ENCODE measurements around the gene MELTF.

The MELTF gene

GRCh38 chr3:196990601-196991007 lies 39.0 kb downstream of the MELTF start:
- H3K9me3 ChIP-seq, result no peaks in the 10 kb centered on the region
- no peak overlapping the region for H3K27ac ChIP-seq
- H3K4me1 ChIP-seq (ENCODE audit: control insufficient read depth in 1 of 2, insufficient read depth in 1 of 2, low read depth in 1 of 2, low read length in 1 of 2), result no peaks in the 10 kb centered on the region
- no peaks in the 10 kb centered on the region for H3K36me3 ChIP-seq
- no peak overlapping the region for H3K4me3 ChIP-seq (ENCODE audit: low read depth in 1 of 2, low read length in 1 of 2)
- H3K27me3 ChIP-seq, result peaks cover under 1% of the 10 kb centered on the region
- TF ChIP-seq, protein P1, sequence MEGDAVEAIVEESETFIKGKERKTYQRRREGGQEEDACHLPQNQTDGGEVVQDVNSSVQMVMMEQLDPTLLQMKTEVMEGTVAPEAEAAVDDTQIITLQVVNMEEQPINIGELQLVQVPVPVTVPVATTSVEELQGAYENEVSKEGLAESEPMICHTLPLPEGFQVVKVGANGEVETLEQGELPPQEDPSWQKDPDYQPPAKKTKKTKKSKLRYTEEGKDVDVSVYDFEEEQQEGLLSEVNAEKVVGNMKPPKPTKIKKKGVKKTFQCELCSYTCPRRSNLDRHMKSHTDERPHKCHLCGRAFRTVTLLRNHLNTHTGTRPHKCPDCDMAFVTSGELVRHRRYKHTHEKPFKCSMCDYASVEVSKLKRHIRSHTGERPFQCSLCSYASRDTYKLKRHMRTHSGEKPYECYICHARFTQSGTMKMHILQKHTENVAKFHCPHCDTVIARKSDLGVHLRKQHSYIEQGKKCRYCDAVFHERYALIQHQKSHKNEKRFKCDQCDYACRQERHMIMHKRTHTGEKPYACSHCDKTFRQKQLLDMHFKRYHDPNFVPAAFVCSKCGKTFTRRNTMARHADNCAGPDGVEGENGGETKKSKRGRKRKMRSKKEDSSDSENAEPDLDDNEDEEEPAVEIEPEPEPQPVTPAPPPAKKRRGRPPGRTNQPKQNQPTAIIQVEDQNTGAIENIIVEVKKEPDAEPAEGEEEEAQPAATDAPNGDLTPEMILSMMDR (IDR thresholded peaks at IDR 0.05), result no peak

DNA sequence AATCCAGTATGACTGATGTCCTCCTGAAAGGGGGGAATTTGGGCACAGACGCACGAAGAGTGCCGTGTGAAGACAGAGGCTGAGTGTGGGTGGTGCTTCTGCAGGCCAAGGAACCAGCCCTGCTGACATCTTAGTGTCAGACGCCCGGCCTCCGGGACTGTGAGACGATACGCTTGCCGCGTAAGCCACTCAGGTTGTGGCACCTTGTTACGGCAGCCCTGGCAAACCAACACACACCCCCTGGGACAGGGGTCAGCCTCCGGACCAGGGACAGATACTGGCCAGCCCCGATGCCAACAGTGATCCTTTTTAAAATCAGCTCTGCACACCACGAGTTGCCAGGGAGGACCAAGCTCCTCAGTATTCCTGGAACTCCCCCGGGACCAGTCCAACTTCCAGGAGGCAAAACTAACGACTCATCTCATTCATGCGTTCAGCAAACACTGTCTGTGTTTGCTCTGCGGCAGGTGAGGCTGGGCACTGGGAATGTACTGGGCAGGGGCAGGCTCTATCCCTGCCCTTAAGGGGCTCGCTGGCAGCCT lies 39.8 kb downstream of the MELTF start:
- Histone ChIP-seq H3K36me3 (no peaks in the 10 kb centered on the region), H3K27ac (no peak overlapping the region), H3K4me3 (ENCODE audit: low read depth in 1 of 2, low read length in 1 of 2) (no peak overlapping the region), H3K27me3 (peaks cover 8% of the 10 kb centered on the region), H3K4me1 (ENCODE audit: control insufficient read depth in 1 of 2, insufficient read depth in 1 of 2, low read depth in 1 of 2, low read length in 1 of 2) (no peaks in the 10 kb centered on the region), H3K9me3 (no peaks in the 10 kb centered on the region)
- TF ChIP-seq, protein P1 (IDR thresholded peaks at IDR 0.05), result no peak

DNA sequence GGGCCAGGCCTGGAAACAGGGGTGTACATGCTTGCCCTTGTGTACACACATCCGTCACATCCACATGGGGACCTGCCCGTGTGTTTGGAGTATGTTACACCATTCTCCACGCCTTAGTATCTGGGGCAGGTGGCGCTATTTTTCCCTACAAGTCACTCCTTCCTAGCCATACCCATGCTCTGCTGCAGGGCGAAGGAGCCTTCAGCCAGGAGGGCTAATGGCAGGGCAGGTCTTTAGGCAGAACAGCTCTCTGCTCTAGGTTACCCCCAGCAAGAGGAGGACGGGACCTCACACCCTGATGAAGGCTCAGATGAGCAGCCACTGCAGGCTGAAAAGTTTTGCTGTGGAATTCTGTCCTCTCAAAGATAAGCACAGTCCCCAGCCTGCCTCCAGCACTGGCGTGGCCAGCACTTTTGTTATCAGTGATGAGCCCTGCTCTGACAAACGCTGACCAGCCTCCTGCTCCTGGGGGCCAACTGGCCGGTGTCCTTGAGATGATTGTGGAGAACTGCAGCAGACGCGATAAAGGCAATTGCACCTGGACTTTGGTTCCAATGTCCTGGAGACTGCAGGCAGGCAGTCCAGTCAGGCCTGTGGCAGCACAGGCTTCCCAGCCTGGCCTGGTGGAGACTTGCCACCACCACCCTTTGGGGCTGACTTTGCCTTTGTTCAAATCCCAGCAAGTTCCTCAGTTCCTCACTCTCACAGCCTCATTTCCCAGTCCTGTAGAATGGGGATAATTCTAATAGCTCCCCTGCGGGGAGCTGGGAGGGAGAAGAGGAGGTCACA lies 41.2 kb downstream of the MELTF start:
- Histone ChIP-seq H3K27ac (no peak overlapping the region), H3K9me3 (no peaks in the 10 kb centered on the region), H3K36me3 (no peaks in the 10 kb centered on the region), H3K4me1 (ENCODE audit: control insufficient read depth in 1 of 2, insufficient read depth in 1 of 2, low read depth in 1 of 2, low read length in 1 of 2) (no peaks in the 10 kb centered on the region), H3K4me3 (ENCODE audit: low read depth in 1 of 2, low read length in 1 of 2) (no peak overlapping the region), H3K27me3 (peaks cover 8% of the 10 kb centered on the region)
- TF ChIP-seq, protein P1 (IDR thresholded peaks at IDR 0.05), result no peak

DNA sequence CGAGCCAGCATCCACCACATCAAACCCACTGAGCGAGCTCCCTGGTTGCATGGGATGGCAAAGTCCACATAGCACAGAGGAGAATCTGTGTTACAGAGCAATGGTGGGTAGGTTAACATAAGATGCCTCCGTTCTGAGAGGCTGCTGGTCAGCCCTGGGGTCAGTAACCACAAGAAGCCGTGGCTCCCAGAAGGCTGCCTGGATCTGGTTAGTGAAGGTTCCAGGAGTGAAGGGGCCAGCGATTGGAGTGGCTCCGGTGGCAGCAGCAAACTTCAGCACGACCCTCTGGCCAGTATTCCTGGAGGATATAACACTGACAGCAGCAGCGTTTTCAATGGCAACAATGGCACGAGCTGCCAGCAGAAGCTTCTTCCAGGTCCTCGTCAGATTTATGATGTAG lies 42.6 kb downstream of the MELTF start:
- TF ChIP-seq, protein P1 (IDR thresholded peaks at IDR 0.05), result no peak
- H3K27me3 ChIP-seq, result peaks cover 8% of the 10 kb centered on the region
- no peaks in the 10 kb centered on the region for H3K9me3 ChIP-seq
- no peak overlapping the region for H3K27ac ChIP-seq
- no peaks in the 10 kb centered on the region for H3K36me3 ChIP-seq
- no peak overlapping the region for H3K4me3 ChIP-seq (ENCODE audit: low read depth in 1 of 2, low read length in 1 of 2)
- H3K4me1 ChIP-seq (ENCODE audit: control insufficient read depth in 1 of 2, insufficient read depth in 1 of 2, low read depth in 1 of 2, low read length in 1 of 2), result no peaks in the 10 kb centered on the region

GRCh38 chr3:196985954-196986885 lies 43.4 kb downstream of the MELTF start:
- no peaks in the 10 kb centered on the region for H3K36me3 ChIP-seq
- TF ChIP-seq, protein P1 (IDR thresholded peaks at IDR 0.05), result no peak

More at GRCh38 chr3:196985954-196986885, 43.4 kb downstream of the MELTF start:
- H3K27ac ChIP-seq, result no peak overlapping the region
- no peaks in the 10 kb centered on the region for H3K9me3 ChIP-seq
- no peaks in the 10 kb centered on the region for H3K4me1 ChIP-seq (ENCODE audit: control insufficient read depth in 1 of 2, insufficient read depth in 1 of 2, low read depth in 1 of 2, low read length in 1 of 2)
- peaks cover 8% of the 10 kb centered on the region for H3K27me3 ChIP-seq
- H3K4me3 ChIP-seq (ENCODE audit: low read depth in 1 of 2, low read length in 1 of 2), result no peak overlapping the region

Measured in neutrophil (primary cell).